PC-9 (cell line): Measurements from ENCODE around the gene DRG1. TPM values are rescaled to one million over a fixed set of nuclear protein-coding genes. Genes with fewer than 3 reads are reported as not detected.

Experiments used
- BruUV-seq: library from RNA; stranded (reverse); fragments of 400-500 nt; replicated peaks from 2 replicates; lab custom pipeline; 2021; lab: Mats Ljungman, UMichigan
- CTCF ChIA-PET: fragments of 300-600 bp; sonication (Branson Sonifier 250); formaldehyde crosslinking; loops from one replicate; lab custom pipeline; 2022; ENCODE audit warnings: antibody characterized with exemption; lab: Charles Lee
- POLR2A ChIA-PET: fragments of 300-600 bp; sonication (Branson Sonifier 250); formaldehyde crosslinking; loops from one replicate; lab custom pipeline; 2022; ENCODE audit warnings: antibody characterized with exemption; ENCODE audit not compliant: unreplicated experiment; lab: Charles Lee
- DNase-seq, 2 experiments: peaks; one replicate each; pipeline versions ENCODE4 v3.0.0 to v3.0.0-alpha.2; 2015 to 2022; ENCODE audit warnings: mixed read lengths in 1 of 2
- H2AFZ ChIP-seq: fragments of 200-600 bp; sonication (generic); 2 replicates; pipeline ENCODE4 v1.8.1; 2017; ENCODE audit warnings: antibody characterized with exemption
- H3F3A ChIP-seq: fragments of 200-600 bp; sonication (generic); 2 replicates; pipeline ENCODE4 v1.8.1; 2017; ENCODE audit warnings: antibody characterized with exemption, mild to moderate bottlenecking, low read depth; ENCODE audit not compliant: insufficient read depth
- H3K27ac ChIP-seq: fragments of 200-600 bp; sonication (generic); 2 replicates; pipeline ENCODE4 v1.6.1; 2016; ENCODE audit warnings: mixed run types
- H3K27me3 ChIP-seq: fragments of 200-600 bp; sonication (generic); 2 replicates; pipeline ENCODE4 v1.6.1; 2016; ENCODE audit warnings: low read depth, mixed run types; ENCODE audit not compliant: insufficient read depth
- H3K36me3 ChIP-seq: fragments of 200-600 bp; sonication (generic); 2 replicates; pipeline ENCODE4 v1.6.1; 2016; ENCODE audit warnings: low read depth, mixed run types
- H3K4me1 ChIP-seq: fragments of 200-600 bp; sonication (generic); replicated peaks from 2 replicates; pipeline ENCODE4 v1.6.1; 2016; ENCODE audit warnings: mixed run types; ENCODE audit not compliant: insufficient read depth
- H3K4me2 ChIP-seq: fragments of 200-600 bp; sonication (generic); 2 replicates; pipeline ENCODE4 v1.6.1; 2017; ENCODE audit warnings: mixed run types
- H3K4me3 ChIP-seq: fragments of 200-600 bp; sonication (generic); 2 replicates; pipeline ENCODE4 v1.6.1; 2016; ENCODE audit warnings: mixed run types
- H3K79me2 ChIP-seq: fragments of 200-600 bp; sonication (generic); 2 replicates; pipeline ENCODE4 v1.6.1; 2017; ENCODE audit warnings: low read depth, mixed run types
- H3K9me2 ChIP-seq: fragments of 200-600 bp; sonication (generic); 2 replicates; pipeline ENCODE4 v1.8.1; 2017; ENCODE audit warnings: mild to moderate bottlenecking; ENCODE audit not compliant: insufficient read depth
- H3K9me3 ChIP-seq: fragments of 200-600 bp; sonication (generic); 2 replicates; pipeline ENCODE4 v1.8.1; 2016; ENCODE audit warnings: low read depth; ENCODE audit not compliant: insufficient read depth
- H4K20me1 ChIP-seq: fragments of 200-600 bp; sonication (generic); 2 replicates; pipeline ENCODE4 v1.8.1; 2017; ENCODE audit not compliant: insufficient read depth
- CTCF ChIP-seq: fragments of 200-600 bp; sonication (generic); conservative IDR thresholded peaks from 2 replicates; pipeline ENCODE4 v1.6.1; 2017; ENCODE audit warnings: mixed run types, antibody characterized with exemption, mild to moderate bottlenecking, moderate library complexity
- EZH2 ChIP-seq: fragments of 200-600 bp; sonication (generic); IDR thresholded peaks from 2 replicates; pipeline ENCODE4 v1.8.0; 2017; ENCODE audit warnings: antibody characterized with exemption, low read depth
- intact Hi-C: fragments of 100-400 bp; cut with micrococcal nuclease; formaldehyde crosslinking; loops from one replicate; pipeline ENCODE4 v1.10.0; 2022; ENCODE audit not compliant: unreplicated experiment
- total RNA-seq: library from RNA; stranded (reverse); gene quantifications from 2 replicates; pipeline ENCODE4 v1.2.3, GENCODE V29; 2021

DRG1 gene
- total RNA-seq, 1 experiment from 2014 or later = 73.8 TPM

GRCh38 chr22:31363885-31364465 lies 35.4 kb upstream of the DRG1 start:
- no peaks in the 10 kb centered on the region for H3K79me2 ChIP-seq
- no peak overlapping the region for H3K4me3 ChIP-seq
- no peak overlapping the region for H3K4me2 ChIP-seq
- H2AFZ ChIP-seq = no peak overlapping the region
- peaks cover 1% of the 10 kb centered on the region; the same call in 1 of the 2 replicates for H3K9me2 ChIP-seq
- H3K27me3 ChIP-seq = no peaks in the 10 kb centered on the region
- BruUV-seq = no TSS peak
- no peaks in the 10 kb centered on the region for H3K36me3 ChIP-seq
- no peak for DNase-seq
- TF ChIP-seq CTCF (no peak), EZH2 (no peak)
- intact Hi-C loops = no loop called here
- ChIA-PET POLR2A (no interaction called here), CTCF (no interaction called here)
- H4K20me1 ChIP-seq = no peaks in the 10 kb centered on the region
- no peaks in the 10 kb centered on the region for H3K9me3 ChIP-seq
- H3K27ac ChIP-seq = no peak overlapping the region
- H3K4me1 ChIP-seq = no peaks in the 10 kb centered on the region
- H3F3A ChIP-seq = peaks cover 4% of the 10 kb centered on the region; the same call in 1 of the 2 replicates

GRCh38 chr22:31367426-31367825 lies 32.0 kb upstream of the DRG1 start:
- no peaks in the 10 kb centered on the region for H3K36me3 ChIP-seq
- no peak for DNase-seq
- TF ChIP-seq EZH2 (no peak), CTCF (no peak)
- H3K27ac ChIP-seq = no peak overlapping the region
- H2AFZ ChIP-seq = no peak overlapping the region
- ChIA-PET CTCF (interaction anchor here (0.7 kb wide), 1 partner anchor 24 kb away, joined by 4 read pairs; no protein-coding TSS in a partner anchor), POLR2A (no interaction called here)
- H3K4me2 ChIP-seq = no peak overlapping the region
- no peaks in the 10 kb centered on the region for H3F3A ChIP-seq
- H3K4me1 ChIP-seq = no peaks in the 10 kb centered on the region
- no peaks in the 10 kb centered on the region for H4K20me1 ChIP-seq
- H3K79me2 ChIP-seq = no peaks in the 10 kb centered on the region
- H3K4me3 ChIP-seq = no peak overlapping the region
- intact Hi-C loops = no loop called here
- no TSS peak for BruUV-seq
- H3K27me3 ChIP-seq = no peaks in the 10 kb centered on the region
- H3K9me3 ChIP-seq = no peaks in the 10 kb centered on the region
- peaks cover 5% of the 10 kb centered on the region; the same call in 1 of the 2 replicates for H3K9me2 ChIP-seq

- intact Hi-C loops = no loop called here
- Histone ChIP-seq H3K9me2 (no peaks in the 10 kb centered on the region), H3K4me2 (no peak overlapping the region), H3K79me2 (no peaks in the 10 kb centered on the region), H3K27ac (no peak overlapping the region), H3K9me3 (no peaks in the 10 kb centered on the region), H3F3A (no peaks in the 10 kb centered on the region), H3K4me1 (no peaks in the 10 kb centered on the region), H3K27me3 (no peaks in the 10 kb centered on the region), H3K36me3 (no peaks in the 10 kb centered on the region), H3K4me3 (no peak overlapping the region), H2AFZ (no peak overlapping the region), H4K20me1 (no peaks in the 10 kb centered on the region)
- TF ChIP-seq EZH2 (no peak), CTCF (no peak)
- no peak for DNase-seq
- no TSS peak for BruUV-seq
- POLR2A ChIA-PET = interaction anchor here (0.6 kb wide), 1 partner anchor 562 kb away, joined by 13 read pairs; no protein-coding TSS in a partner anchor
- CTCF ChIA-PET = no interaction called here
These were observed 21.8 kb upstream of the DRG1 start for GRCh38 chr22:31377612-31378011.
